ENCODE results near the gene SPTBN4. TPM values are rescaled to one million over a fixed set of nuclear protein-coding genes. Genes with fewer than 3 reads are reported as not detected.

Gene SPTBN4
- polyA plus RNA-seq, result 3.4 TPM
- long read RNA-seq, donor 1, partial matches to known transcripts, result 0 of 1 reads
- long read RNA-seq, donor 1, other reads (novel, unspliced or antisense), result 0 of 1 reads
- long read RNA-seq, donor 2, result 0 reads
- long read RNA-seq, donor 3, result 0 reads
- long read RNA-seq, donor 4, result 0 reads
- long read RNA-seq, donor 5, result 0 reads
- long read RNA-seq, donor 6, partial matches to known transcripts, result 0 of 1 reads
- long read RNA-seq, donor 6, other reads (novel, unspliced or antisense), result 0 of 1 reads
- long read RNA-seq, donor 7, result 0 reads
- long read RNA-seq, donor 8, result 0 reads
- long read RNA-seq, donor 9, result 0 reads
- long read RNA-seq, donor 10, result 0 reads
- long read RNA-seq, donor 11, result 0 reads

DNA sequence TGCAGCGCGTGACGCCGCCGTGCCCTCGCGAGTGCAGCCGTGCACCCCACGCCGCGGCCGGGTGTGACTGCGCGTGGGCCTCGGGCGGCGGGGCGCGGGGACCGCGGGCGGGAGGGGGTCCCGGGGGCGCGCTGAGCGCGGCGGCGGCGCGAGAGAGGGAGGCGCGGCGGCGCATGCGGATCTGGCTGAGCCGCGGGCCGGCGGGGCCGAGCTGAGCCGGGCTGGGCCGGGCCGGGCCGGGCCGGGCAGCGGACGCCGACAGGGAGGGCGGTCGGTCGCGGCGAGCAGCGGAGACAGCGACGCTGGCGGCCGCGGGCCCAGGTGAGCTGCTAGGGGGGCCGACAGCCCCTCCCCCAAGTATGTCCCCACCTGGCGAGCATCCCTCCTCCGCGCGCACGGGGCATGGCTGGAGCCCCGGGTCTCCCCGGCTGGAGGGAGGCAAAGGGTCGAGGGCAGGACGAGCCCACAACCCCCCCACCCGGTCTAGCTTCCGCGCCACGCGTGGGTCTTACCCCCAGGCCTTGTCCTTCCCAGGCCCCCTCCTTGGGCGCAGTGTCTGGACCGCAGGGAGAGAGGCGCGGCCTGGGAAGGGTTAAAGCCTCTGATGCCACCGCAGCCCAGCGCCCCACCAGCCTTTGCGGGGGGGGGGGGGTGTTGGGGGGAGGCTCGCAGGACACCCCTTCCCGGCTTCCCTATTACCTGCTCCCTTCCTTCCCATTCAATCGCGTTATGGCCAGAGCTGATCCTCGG lies at the start of gene SPTBN4:
Gene SPTBN4 (plus strand): TSS at position 17 of the 750 bp plus-strand sequence. CDS start 5,621 bp downstream, outside the sequence.
- peaks cover 17% of the 10 kb centered on the region for H3K4me1 ChIP-seq (ENCODE audit: control insufficient read depth, insufficient read depth, low read length)
- no CpG with 5 or more reads among the region's 87 CpGs for WGBS (ENCODE audit: insufficient coverage, low lambda C conversion rate)
- peaks cover 15% of the 10 kb centered on the region for H3K27me3 ChIP-seq (ENCODE audit: control insufficient read depth, insufficient read depth, low read length)
- no peaks in the 10 kb centered on the region for H3K36me3 ChIP-seq (ENCODE audit: control insufficient read depth, insufficient read depth, low read length)
- peaks cover 7% of the 10 kb centered on the region for H3K9me3 ChIP-seq (ENCODE audit: control insufficient read depth, low read depth, low read length)
- peak in 1 of 2 donors; percentile 27 for DNase-seq
- peak within 1 kb of the TSS; percentile 44 for H3K4me3 ChIP-seq (ENCODE audit: low read length)
- peak within 1 kb of the TSS; percentile 18 for H3K27ac ChIP-seq (ENCODE audit: low read length)

DNA sequence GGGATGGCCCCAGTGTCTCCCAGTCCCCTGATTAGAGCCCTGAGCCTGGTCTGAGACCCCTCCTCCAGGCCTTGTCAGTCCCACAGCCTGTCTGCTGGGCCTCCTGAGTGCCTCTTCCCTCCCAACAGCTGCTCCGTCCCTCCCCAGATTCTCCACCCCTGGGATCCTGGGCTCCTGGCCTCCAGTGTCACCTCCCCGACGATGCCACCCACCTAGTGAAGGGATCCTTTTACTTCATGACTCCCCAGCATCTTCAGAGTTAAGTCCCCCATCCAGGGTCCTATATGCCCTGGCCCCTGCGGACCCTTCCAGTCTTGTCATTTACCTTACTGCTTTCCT lies 49.2 kb upstream of the SPTBN4 start:
- H3K9me3 ChIP-seq (ENCODE audit: control insufficient read depth, low read depth, low read length), result no peaks in the 10 kb centered on the region
- no CpG with 5 or more reads among the region's 4 CpGs for WGBS (ENCODE audit: insufficient coverage, low lambda C conversion rate)
- H3K36me3 ChIP-seq (ENCODE audit: control insufficient read depth, insufficient read depth, low read length), result peaks cover 4% of the 10 kb centered on the region
- H3K27me3 ChIP-seq (ENCODE audit: control insufficient read depth, insufficient read depth, low read length), result no peaks in the 10 kb centered on the region
- no peak for DNase-seq
- H3K4me3 ChIP-seq (ENCODE audit: low read length), result no peak overlapping the region
- peak overlapping the region; percentile 71 for H3K27ac ChIP-seq (ENCODE audit: low read length)
- H3K4me1 ChIP-seq (ENCODE audit: control insufficient read depth, insufficient read depth, low read length), result peaks cover 24% of the 10 kb centered on the region

DNA sequence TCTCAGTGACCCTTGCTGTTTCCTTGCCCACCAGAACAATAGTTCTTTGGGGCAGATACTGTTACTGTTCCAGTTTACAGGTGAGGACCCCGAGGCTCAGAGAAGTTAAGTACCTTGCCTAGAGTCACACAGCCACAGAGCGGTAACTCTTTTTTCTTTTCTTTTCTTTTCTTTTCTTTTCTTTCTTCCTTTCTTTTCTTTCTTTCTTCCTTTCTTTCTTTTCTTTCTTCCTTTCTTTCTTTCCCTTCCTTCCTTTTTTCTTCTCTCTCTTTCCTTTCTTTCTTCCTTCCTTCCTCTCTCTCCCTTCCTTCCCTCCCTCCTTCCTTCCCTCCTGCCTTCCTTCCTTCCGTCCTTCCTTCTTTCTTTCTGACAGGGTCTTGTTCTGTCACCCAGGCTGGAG lies 48.8 kb upstream of the SPTBN4 start:
- Histone ChIP-seq H3K36me3 (ENCODE audit: control insufficient read depth, insufficient read depth, low read length) (peaks cover 8% of the 10 kb centered on the region), H3K27ac (ENCODE audit: low read length) (peak overlapping the region; percentile 71), H3K9me3 (ENCODE audit: control insufficient read depth, low read depth, low read length) (no peaks in the 10 kb centered on the region), H3K4me3 (ENCODE audit: low read length) (no peak overlapping the region), H3K4me1 (ENCODE audit: control insufficient read depth, insufficient read depth, low read length) (peaks cover 24% of the 10 kb centered on the region), H3K27me3 (ENCODE audit: control insufficient read depth, insufficient read depth, low read length) (no peaks in the 10 kb centered on the region)
- no peak for DNase-seq
- 96% methylated on average over 2 of the region's 3 CpGs for WGBS (ENCODE audit: insufficient coverage, low lambda C conversion rate)

DNA sequence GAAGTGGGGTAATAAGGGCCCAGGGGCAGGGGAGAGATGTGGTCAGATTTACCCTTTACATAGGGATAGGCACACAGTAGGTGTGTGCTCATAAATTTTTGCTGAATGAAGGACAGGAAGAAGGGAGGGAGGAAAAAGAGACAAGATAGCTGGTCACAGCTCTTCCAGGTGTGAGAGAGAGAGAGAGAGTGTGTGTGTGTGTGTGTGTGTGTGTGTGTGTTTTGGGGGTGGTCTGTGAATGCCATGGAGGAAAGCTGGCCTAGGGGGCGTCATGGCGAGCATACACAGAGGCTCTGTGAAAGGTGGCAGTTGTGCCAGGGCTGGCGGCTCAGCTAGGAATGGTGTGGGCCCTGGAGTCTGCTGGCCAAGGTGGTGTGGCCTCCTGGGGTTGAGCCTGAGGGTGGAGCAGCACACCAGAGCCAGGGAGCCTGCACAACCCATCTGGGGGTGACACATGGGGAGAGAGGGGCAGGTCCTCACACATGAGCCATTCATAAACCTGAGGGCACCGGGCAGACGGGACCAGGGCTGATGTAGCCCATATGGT lies 47.7 kb upstream of the SPTBN4 start:
- H3K4me1 ChIP-seq (ENCODE audit: control insufficient read depth, insufficient read depth, low read length), result peaks cover 24% of the 10 kb centered on the region
- no CpG with 5 or more reads among the region's 5 CpGs for WGBS (ENCODE audit: insufficient coverage, low lambda C conversion rate)
- H3K27ac ChIP-seq (ENCODE audit: low read length), result no peak overlapping the region
- H3K27me3 ChIP-seq (ENCODE audit: control insufficient read depth, insufficient read depth, low read length), result no peaks in the 10 kb centered on the region
- H3K4me3 ChIP-seq (ENCODE audit: low read length), result no peak overlapping the region
- H3K9me3 ChIP-seq (ENCODE audit: control insufficient read depth, low read depth, low read length), result no peaks in the 10 kb centered on the region
- peaks cover 11% of the 10 kb centered on the region for H3K36me3 ChIP-seq (ENCODE audit: control insufficient read depth, insufficient read depth, low read length)
- DNase-seq, result no peak

DNA sequence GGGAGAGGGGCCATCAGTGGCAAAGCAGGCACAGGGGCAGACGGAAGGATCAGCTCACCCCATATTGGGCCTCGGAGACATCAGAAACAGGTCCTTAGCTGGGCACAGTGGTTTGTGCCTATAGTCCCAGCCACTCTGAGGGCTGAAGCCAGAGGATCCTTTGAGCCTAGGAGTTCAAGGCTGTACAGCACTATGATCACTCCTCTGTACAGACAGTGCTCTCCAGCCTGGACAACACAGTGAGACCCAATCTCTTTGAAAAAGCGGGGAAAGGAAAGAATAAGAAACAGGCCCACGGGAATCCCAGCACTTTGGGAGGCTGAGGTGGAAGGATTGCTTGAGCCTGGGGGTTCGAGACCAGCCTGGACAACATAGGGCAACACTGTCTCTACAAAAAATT lies 47.0 kb upstream of the SPTBN4 start:
- WGBS (ENCODE audit: insufficient coverage, low lambda C conversion rate), result no CpG with 5 or more reads among the region's 5 CpGs
- H3K4me1 ChIP-seq (ENCODE audit: control insufficient read depth, insufficient read depth, low read length), result peaks cover 27% of the 10 kb centered on the region

DNA sequence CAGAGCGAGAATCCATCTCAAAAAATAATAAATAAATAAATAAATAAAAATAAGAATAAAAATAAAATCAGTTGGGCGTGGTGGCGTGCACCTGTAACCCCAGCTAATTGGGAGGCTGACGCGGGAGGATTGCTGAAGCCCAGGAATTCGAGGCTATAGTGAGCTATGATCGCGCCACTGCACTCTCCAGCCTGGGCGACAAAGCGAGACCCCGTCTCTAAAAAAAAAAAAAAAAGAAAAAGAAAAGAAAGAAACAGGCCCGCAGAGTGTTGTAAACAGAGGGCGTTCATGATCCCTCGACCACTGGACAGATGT lies 46.4 kb upstream of the SPTBN4 start:
- peaks cover 29% of the 10 kb centered on the region for H3K4me1 ChIP-seq (ENCODE audit: control insufficient read depth, insufficient read depth, low read length)
- no CpG with 5 or more reads among the region's 14 CpGs for WGBS (ENCODE audit: insufficient coverage, low lambda C conversion rate)

More for the DNA sequence above, 47.0 kb upstream of the SPTBN4 start:
- DNase-seq, result no peak
- Histone ChIP-seq H3K27me3 (ENCODE audit: control insufficient read depth, insufficient read depth, low read length) (no peaks in the 10 kb centered on the region), H3K9me3 (ENCODE audit: control insufficient read depth, low read depth, low read length) (no peaks in the 10 kb centered on the region), H3K4me3 (ENCODE audit: low read length) (no peak overlapping the region), H3K36me3 (ENCODE audit: control insufficient read depth, insufficient read depth, low read length) (peaks cover 11% of the 10 kb centered on the region), H3K27ac (ENCODE audit: low read length) (no peak overlapping the region)

DNA sequence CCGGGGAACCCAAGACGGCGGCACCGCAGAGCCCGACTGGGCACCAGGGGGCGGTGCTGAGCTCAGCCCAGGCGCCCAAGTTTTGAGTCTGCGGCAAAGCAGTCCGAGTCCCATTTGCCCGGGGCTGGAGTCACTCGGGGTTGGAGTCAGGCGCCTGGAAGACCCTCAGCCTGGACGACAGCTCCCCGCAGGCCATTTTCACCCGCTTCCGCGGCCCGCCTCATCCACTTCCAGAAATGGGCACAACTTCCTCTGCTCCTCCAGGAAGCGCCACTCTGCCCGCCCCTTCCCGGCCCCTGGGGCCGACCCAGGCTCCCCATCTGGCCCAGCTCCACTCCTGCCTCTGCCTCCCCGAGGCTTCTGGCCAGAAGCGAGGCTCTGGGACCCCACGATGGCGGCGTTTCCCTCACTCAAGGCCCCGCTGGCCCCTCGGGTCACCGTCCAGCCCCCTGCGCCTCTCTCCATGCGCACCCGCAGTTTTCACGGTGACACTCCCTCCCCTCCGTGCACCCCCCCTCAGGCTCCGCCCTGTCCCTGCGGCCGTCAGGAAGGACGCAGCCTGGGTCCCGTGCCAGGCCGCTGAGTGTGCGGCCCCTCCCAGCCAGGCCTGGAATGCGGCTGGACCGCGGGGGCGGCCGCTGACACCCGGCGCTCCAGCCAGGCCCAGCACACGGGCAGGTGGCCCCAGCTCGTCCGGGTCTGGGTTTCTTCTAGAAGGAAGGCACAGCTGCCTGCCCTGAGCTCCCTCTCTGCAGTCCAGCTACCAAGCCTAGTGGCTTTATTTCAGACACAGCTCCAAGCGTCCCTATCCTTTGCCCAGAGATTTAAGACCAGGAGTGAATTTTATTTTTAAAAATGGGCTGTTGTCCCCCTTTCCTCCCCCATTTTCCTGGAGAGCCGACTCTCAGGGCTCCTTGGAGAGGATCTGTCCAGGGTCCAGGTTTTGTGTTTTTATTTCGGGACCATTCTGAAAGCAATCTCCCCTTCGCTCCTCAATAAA lies 45.7 kb upstream of the SPTBN4 start:
- DNase-seq, result peak; percentile 95 to 98
- Histone ChIP-seq H3K9me3 (ENCODE audit: control insufficient read depth, low read depth, low read length) (no peaks in the 10 kb centered on the region), H3K4me3 (ENCODE audit: low read length) (peak overlapping the region; percentile 79), H3K36me3 (ENCODE audit: control insufficient read depth, insufficient read depth, low read length) (peaks cover 11% of the 10 kb centered on the region), H3K27ac (ENCODE audit: low read length) (peak overlapping the region; percentile 100), H3K4me1 (ENCODE audit: control insufficient read depth, insufficient read depth, low read length) (peaks cover 26% of the 10 kb centered on the region), H3K27me3 (ENCODE audit: control insufficient read depth, insufficient read depth, low read length) (no peaks in the 10 kb centered on the region)
- WGBS (ENCODE audit: insufficient coverage, low lambda C conversion rate), result 17% methylated on average over 1 of the region's 56 CpGs

More for the DNA sequence above, 46.4 kb upstream of the SPTBN4 start:
- Histone ChIP-seq H3K36me3 (ENCODE audit: control insufficient read depth, insufficient read depth, low read length) (peaks cover 11% of the 10 kb centered on the region), H3K4me3 (ENCODE audit: low read length) (peak overlapping the region; percentile 79), H3K27ac (ENCODE audit: low read length) (peak overlapping the region; percentile 100), H3K9me3 (ENCODE audit: control insufficient read depth, low read depth, low read length) (no peaks in the 10 kb centered on the region), H3K27me3 (ENCODE audit: control insufficient read depth, insufficient read depth, low read length) (no peaks in the 10 kb centered on the region)
- DNase-seq, result no peak

DNA sequence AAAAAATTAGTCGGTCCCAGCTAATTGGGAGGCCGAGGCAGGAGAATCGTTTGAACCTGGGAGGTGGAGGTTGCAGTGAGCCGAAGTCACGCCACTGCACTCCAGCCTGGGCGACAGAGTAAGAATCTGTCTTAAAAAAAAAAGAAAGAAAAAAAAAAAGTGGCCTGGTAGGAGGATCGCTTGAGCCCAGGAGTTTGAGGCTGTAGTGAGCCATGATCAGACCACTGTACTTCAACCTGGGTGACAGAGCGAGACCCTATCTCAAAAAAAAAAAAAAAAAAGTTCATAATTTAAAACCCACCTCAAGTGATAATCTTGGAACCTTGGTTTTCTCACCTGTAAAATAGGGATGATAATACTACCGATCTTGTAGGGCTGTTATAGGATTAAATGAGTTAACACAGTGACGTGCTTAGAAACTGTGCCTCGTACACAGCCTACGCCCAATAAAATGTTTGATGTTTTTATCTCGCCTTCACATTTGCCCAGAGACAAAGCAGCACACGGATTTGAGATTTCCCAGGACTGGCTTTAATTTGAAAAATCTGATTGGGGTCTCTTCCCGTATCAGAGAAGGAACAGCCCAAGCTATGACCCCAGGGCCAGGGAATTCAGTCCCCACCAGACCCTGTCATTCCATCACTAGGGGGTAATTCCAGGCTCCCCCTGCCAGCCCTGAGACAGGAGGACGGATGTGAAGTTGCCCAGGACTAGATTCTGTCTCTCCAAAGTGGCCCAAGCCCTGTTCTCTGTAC lies 44.6 kb upstream of the SPTBN4 start:
- no peak for DNase-seq
- H3K27me3 ChIP-seq (ENCODE audit: control insufficient read depth, insufficient read depth, low read length), result no peaks in the 10 kb centered on the region
- no peaks in the 10 kb centered on the region for H3K9me3 ChIP-seq (ENCODE audit: control insufficient read depth, low read depth, low read length)
- H3K4me1 ChIP-seq (ENCODE audit: control insufficient read depth, insufficient read depth, low read length), result peaks cover 20% of the 10 kb centered on the region
- no peak overlapping the region for H3K4me3 ChIP-seq (ENCODE audit: low read length)
- H3K27ac ChIP-seq (ENCODE audit: low read length), result peak overlapping the region; percentile 100
- 87% methylated on average over 3 of the region's 16 CpGs for WGBS (ENCODE audit: insufficient coverage, low lambda C conversion rate)
- peaks cover 11% of the 10 kb centered on the region for H3K36me3 ChIP-seq (ENCODE audit: control insufficient read depth, insufficient read depth, low read length)

DNA sequence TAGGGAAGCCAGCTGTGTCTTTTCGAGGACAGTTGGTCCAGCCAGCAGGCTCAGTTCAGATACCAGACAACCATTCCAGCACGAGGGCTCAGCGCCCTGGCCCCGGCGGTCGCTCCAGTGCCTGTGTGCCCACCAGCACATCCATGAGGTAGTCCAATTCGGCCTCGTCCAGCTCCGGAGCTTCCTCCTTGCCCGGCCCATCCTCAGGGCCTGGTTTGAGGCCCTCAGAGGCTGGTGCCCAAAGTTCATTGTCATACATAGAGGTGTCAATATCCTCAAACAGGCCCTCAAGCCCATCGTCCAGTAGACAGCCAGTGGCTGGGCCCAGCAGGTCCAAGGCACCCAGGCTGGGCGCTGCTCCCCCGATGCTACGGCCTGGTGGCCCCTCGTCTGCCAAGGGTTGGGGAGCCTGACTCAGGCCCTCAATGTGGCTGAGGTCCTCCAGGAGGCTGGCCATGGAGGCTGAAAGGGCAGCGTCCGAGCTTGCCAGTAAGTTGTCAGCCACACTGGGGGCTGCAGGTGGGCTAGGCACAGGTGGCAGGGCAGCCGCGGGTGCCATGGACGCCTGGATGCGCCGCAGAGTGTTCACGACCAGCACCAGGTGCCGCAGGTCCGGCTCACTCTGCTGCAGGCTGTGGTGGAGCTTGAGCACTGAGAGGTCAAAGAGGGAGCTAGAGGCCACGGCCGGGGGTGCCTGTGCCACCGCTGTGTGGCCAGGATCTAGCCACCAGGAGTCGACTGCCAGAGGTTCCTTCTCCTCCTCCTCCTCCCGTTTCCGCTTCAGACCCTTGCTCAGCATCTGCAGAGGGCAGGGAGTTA lies 43.8 kb upstream of the SPTBN4 start:
- H3K27me3 ChIP-seq (ENCODE audit: control insufficient read depth, insufficient read depth, low read length), result no peaks in the 10 kb centered on the region
- H3K4me1 ChIP-seq (ENCODE audit: control insufficient read depth, insufficient read depth, low read length), result peaks cover 16% of the 10 kb centered on the region
- no peak overlapping the region for H3K4me3 ChIP-seq (ENCODE audit: low read length)
- no peaks in the 10 kb centered on the region for H3K9me3 ChIP-seq (ENCODE audit: control insufficient read depth, low read depth, low read length)
- WGBS (ENCODE audit: insufficient coverage, low lambda C conversion rate), result no CpG with 5 or more reads among the region's 31 CpGs
- peaks cover 11% of the 10 kb centered on the region for H3K36me3 ChIP-seq (ENCODE audit: control insufficient read depth, insufficient read depth, low read length)
- no peak overlapping the region for H3K27ac ChIP-seq (ENCODE audit: low read length)
- DNase-seq, result no peak

All from large intestine (tissue), 12 donors.